K562 (cell line): ENCODE results near the gene CPOX.

Experiments
- ATF2 ChIP-seq: sonication (generic); formaldehyde crosslinking; IDR thresholded peaks from 2 replicates; pipeline ENCODE4 v1.8.1; 2022; ENCODE audit warnings: missing genetic modification reagents
- NR3C1 ChIP-seq: sonication (generic); formaldehyde crosslinking; IDR thresholded peaks from 2 replicates; pipeline ENCODE4 v1.8.1; 2022; ENCODE audit warnings: missing genetic modification reagents
- SIN3B ChIP-seq: fragments of 450-650 bp; IDR thresholded peaks from 2 replicates; pipeline ENCODE4 v1.6.1; 2017; ENCODE audit warnings: low read depth, mild to moderate bottlenecking, moderate library complexity

- no peak for TF ChIP-seq SIN3B
- no peak for TF ChIP-seq ATF2
- TF ChIP-seq NR3C1 (CRISPR knock-in tag) = no peak
Measured at GRCh38 chr3:98582042-98582441, 11.4 kb downstream of the CPOX start.
